ENCODE measurements around the gene SMPD2. TPM values are rescaled to one million over a fixed set of nuclear protein-coding genes. Genes with fewer than 3 reads are reported as not detected.

SMPD2 gene
- total and polyA plus RNA-seq, 2 donors (not counting 3 experiments of a cell fraction or from before 2014, with no cell fraction given): 6.9 to 10.0 TPM

DNA sequence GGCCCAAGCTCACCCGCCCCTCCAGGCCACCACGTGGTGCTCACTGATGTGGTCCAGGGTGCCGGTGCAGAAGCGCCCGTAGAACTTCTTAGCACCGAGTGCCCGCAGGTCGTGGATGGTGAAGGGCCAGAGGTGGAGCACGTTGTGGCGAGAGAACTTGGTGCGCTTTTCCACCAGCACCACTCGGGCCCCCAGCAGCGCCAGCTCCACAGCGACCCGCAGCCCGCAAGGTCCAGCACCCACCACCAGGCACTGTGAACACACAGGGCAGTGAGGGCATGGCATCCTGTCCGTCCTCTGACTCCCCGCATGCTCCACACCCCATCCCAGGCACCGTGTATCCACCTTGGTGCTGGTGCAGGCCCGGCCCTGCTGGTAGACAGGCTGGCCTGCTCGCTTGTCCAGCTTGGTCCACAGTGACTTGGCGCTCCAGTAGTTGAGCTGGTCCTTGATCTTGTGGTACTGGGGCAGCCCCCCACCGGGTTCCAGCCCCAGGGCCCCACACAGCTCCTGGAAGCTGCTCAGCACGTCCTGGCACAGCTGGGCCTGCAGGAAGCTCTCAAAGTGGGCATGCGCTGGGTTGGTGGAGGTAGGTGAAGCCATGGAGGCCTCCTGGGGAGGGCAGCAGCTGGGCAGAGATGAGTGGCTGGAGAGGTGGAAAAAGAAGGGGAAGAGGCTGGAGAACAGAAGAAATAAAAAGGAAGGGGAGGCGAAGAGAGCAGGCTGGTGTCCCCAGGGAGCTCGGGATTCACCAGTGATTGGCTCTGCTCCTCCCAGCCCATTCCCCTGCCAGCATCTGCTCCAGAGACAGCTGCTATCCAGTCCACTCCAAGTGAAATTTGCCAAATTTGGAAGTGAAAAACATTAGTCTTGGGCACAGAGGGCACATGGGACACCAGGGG, 13.3 kb downstream of the SMPD2 start:
- Histone ChIP-seq H3K27me3 (ENCODE audit: control insufficient read depth in 2 of 2, insufficient read depth in 2 of 2, low read length in 2 of 2) (no peaks in the 10 kb centered on the region), H3K4me3 (replicated peaks in 1 of 3; ENCODE audit: insufficient read depth in 1 of 3, low read depth in 1 of 3, low read length in 3 of 3) (no peak overlapping the region), H3K9me3 (replicated peaks; ENCODE audit: control insufficient read depth, insufficient read depth, low read length) (no peaks in the 10 kb centered on the region), H3K36me3 (ENCODE audit: control insufficient read depth in 2 of 2, extremely low read depth in 1 of 2, insufficient read depth in 2 of 2, low read length in 2 of 2) (no peaks in the 10 kb centered on the region), H3K4me1 (ENCODE audit: control insufficient read depth, extremely low read depth, insufficient read depth, low read length) (peaks cover 7% of the 10 kb centered on the region), H3K79me2 (ENCODE audit: control insufficient read depth, insufficient read depth, low read length) (no peaks in the 10 kb centered on the region), H3K9ac (replicated peaks; ENCODE audit: extremely low read depth, insufficient read depth, low read length) (no peak overlapping the region), H3K4me2 (ENCODE audit: insufficient read depth, low read length) (no peak overlapping the region), H4K20me1 (replicated peaks; ENCODE audit: control insufficient read depth, extremely low read depth, insufficient read depth, low read length) (no peaks in the 10 kb centered on the region), H3K9me1 (replicated peaks; ENCODE audit: control insufficient read depth, extremely low read depth, insufficient read depth, low read length) (no peaks in the 10 kb centered on the region), H2AFZ (ENCODE audit: low read depth, low read length) (no peak overlapping the region), H3K27ac (ENCODE audit: insufficient read depth, low read depth, low read length) (no peak overlapping the region)
- CTCF ChIA-PET: interaction anchor here (0.7 to 1.0 kb wide), 2 partner anchors 10 to 14 kb away, joined by 3 to 6 read pairs; partner anchors contain the start of genes PPIL6 and SMPD2
- DNase-seq (ENCODE audit: low read depth, low spot score) (no peak), FAIRE-seq (no peak)
- intact Hi-C loops (cut with micrococcal nuclease): no loop called here
- dilution Hi-C loops (cut with MboI; ENCODE audit: extremely low pct_ligation_motif_present, low sequenced_read_pairs): no loop called here
- TF ChIP-seq MYC (IDR thresholded peaks at IDR 0.05; ENCODE audit: low read depth, low read length): no peak
- TF ChIP-seq EZH2 (IDR thresholded peaks at IDR 0.05; ENCODE audit: borderline replicate concordance, low read depth, low read length, severe bottlenecking): no peak
- TF ChIP-seq, protein P1, sequence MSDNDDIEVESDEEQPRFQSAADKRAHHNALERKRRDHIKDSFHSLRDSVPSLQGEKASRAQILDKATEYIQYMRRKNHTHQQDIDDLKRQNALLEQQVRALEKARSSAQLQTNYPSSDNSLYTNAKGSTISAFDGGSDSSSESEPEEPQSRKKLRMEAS (IDR thresholded peaks at IDR 0.05; ENCODE audit: insufficient read depth, insufficient read length): no peak
- no peak for TF ChIP-seq JUN (IDR thresholded peaks at IDR 0.05; ENCODE audit: borderline replicate concordance, insufficient read depth, insufficient read length, low read depth)
- no peak for TF ChIP-seq GATA2 (IDR thresholded peaks at IDR 0.05; ENCODE audit: insufficient read depth, insufficient read length, low read depth, low read length)
- TF ChIP-seq, protein P2, sequence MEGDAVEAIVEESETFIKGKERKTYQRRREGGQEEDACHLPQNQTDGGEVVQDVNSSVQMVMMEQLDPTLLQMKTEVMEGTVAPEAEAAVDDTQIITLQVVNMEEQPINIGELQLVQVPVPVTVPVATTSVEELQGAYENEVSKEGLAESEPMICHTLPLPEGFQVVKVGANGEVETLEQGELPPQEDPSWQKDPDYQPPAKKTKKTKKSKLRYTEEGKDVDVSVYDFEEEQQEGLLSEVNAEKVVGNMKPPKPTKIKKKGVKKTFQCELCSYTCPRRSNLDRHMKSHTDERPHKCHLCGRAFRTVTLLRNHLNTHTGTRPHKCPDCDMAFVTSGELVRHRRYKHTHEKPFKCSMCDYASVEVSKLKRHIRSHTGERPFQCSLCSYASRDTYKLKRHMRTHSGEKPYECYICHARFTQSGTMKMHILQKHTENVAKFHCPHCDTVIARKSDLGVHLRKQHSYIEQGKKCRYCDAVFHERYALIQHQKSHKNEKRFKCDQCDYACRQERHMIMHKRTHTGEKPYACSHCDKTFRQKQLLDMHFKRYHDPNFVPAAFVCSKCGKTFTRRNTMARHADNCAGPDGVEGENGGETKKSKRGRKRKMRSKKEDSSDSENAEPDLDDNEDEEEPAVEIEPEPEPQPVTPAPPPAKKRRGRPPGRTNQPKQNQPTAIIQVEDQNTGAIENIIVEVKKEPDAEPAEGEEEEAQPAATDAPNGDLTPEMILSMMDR (IDR thresholded peaks at IDR 0.05; ENCODE audit: extremely low read depth in 1 of 2, insufficient read depth in 1 of 2, low read depth in 1 of 2, low read length in 2 of 2): no peak
- TF ChIP-seq POLR2A (IDR thresholded peaks at IDR 0.05; ENCODE audit: low read depth, low read length): no peak
- no peak for TF ChIP-seq FOS (IDR thresholded peaks at IDR 0.05; ENCODE audit: borderline replicate concordance, insufficient read depth, low read length)
- TF ChIP-seq POLR2AphosphoS5 (IDR thresholded peaks at IDR 0.05; ENCODE audit: insufficient read depth, low read depth, low read length): no peak
- POLR2A ChIA-PET: no interaction called here
- TSS peak; percentile 12 for BruUV-seq (replicated peaks)

Measured in endothelial cell of umbilical vein (primary cell).